H1 (cell line): ENCODE measurements around the gene STAG2.

Experiments used
- ATF2 ChIP-seq: IDR thresholded peaks from 2 replicates; pipeline ENCODE4 v1.6.1; 2012; ENCODE audit warnings: low read length, inconsistent platforms
- BCL11A ChIP-seq, 2 experiments: IDR thresholded peaks; one replicate each; pipeline ENCODE4 v1.6.1; 2011; ENCODE audit warnings: low read depth in 2 of 2, low read length in 2 of 2, mild to moderate bottlenecking in 2 of 2
- GABPA ChIP-seq: IDR thresholded peaks from 2 replicates; pipeline ENCODE4 v1.6.1; 2011; ENCODE audit warnings: mild to moderate bottlenecking, low read length, moderate library complexity, borderline replicate concordance; ENCODE audit not compliant: insufficient read depth
- GTF2F1 ChIP-seq: IDR thresholded peaks from 2 replicates; pipeline ENCODE4 v1.6.1; 2012; ENCODE audit warnings: low read depth, low read length, improper control_type of control experiment, borderline replicate concordance
- POLR2A ChIP-seq, 2 experiments: IDR thresholded peaks; 1 replicate in 1 of 2; 2 replicates in 1 of 2; pipeline ENCODE4 v1.6.1; 2011; ENCODE audit warnings: low read depth in 2 of 2, low read length in 2 of 2, mild to moderate bottlenecking in 2 of 2; ENCODE audit errors: control extremely low read depth in 1 of 2
- TBP ChIP-seq: IDR thresholded peaks from 2 replicates; pipeline ENCODE4 v1.6.1; 2011; ENCODE audit warnings: low read depth, low read length, improper control_type of control experiment
- ZNF274 ChIP-seq: IDR thresholded peaks from 2 replicates; pipeline ENCODE4 v1.7.0; 2012; ENCODE audit warnings: low read length, borderline replicate concordance; ENCODE audit errors: extremely low read depth
- TF ChIP-seq, protein P1 (sequence below), 3 experiments: IDR thresholded peaks; 1 replicate in 2 of 3; 2 replicates in 1 of 3; pipeline versions ENCODE4 v1.5.1 to v1.6.1; 2011; ENCODE audit warnings: low read length in 3 of 3, mild to moderate bottlenecking in 3 of 3, inconsistent platforms in 2 of 3, low read depth in 1 of 3, moderate library complexity in 1 of 3; ENCODE audit not compliant: insufficient read depth in 1 of 3; ENCODE audit errors: control extremely low read depth in 1 of 3
- TF ChIP-seq, protein P2 (sequence below): IDR thresholded peaks from 2 replicates; pipeline ENCODE4 v1.6.1; 2012; ENCODE audit warnings: inconsistent platforms

- TF ChIP-seq TBP (no peak), ATF2 (no peak), ZNF274 (no peak), BCL11A (IDR thresholded peaks at IDR 0.05; ENCODE audit: low read depth in 2 of 2, low read length in 2 of 2) (no peak), GTF2F1 (no peak), POLR2A (IDR thresholded peaks at IDR 0.05; ENCODE audit: control extremely low read depth in 1 of 2, low read depth in 2 of 2, low read length in 2 of 2) (no peak), GABPA (no peak)
- TF ChIP-seq, protein P1, sequence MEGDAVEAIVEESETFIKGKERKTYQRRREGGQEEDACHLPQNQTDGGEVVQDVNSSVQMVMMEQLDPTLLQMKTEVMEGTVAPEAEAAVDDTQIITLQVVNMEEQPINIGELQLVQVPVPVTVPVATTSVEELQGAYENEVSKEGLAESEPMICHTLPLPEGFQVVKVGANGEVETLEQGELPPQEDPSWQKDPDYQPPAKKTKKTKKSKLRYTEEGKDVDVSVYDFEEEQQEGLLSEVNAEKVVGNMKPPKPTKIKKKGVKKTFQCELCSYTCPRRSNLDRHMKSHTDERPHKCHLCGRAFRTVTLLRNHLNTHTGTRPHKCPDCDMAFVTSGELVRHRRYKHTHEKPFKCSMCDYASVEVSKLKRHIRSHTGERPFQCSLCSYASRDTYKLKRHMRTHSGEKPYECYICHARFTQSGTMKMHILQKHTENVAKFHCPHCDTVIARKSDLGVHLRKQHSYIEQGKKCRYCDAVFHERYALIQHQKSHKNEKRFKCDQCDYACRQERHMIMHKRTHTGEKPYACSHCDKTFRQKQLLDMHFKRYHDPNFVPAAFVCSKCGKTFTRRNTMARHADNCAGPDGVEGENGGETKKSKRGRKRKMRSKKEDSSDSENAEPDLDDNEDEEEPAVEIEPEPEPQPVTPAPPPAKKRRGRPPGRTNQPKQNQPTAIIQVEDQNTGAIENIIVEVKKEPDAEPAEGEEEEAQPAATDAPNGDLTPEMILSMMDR (IDR thresholded peaks at IDR 0.05; ENCODE audit: control extremely low read depth in 1 of 3, insufficient read depth in 1 of 3, low read depth in 1 of 3, low read length in 3 of 3), result no peak
- TF ChIP-seq, protein P2, sequence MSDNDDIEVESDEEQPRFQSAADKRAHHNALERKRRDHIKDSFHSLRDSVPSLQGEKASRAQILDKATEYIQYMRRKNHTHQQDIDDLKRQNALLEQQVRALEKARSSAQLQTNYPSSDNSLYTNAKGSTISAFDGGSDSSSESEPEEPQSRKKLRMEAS, result no peak
Observed at GRCh38 chrX:123918106-123918721, 43.3 kb upstream of the STAG2 start.
